Breast epithelium (tissue), 4 donors: ENCODE results near the gene DOLPP1. TPM values are rescaled to one million over a fixed set of nuclear protein-coding genes. Genes with fewer than 3 reads are reported as not detected.

Experiments
- DNase-seq, 2 donors: peaks; one replicate each; pipeline ENCODE4 v3.0.0-alpha.2; 2019; ENCODE audit warnings: low spot score in 2 of 2
- H3K27ac ChIP-seq, 2 donors: fragments of 200-600 bp; sonication (generic) in 1 of 2; one replicate each; pipeline ENCODE4 v1.5.1; 2016 to 2019; ENCODE audit warnings: mild to moderate bottlenecking in 1 of 2
- H3K27me3 ChIP-seq, 2 donors: fragments of 200-600 bp; sonication (generic) in 1 of 2; one replicate each; pipeline versions ENCODE4 v1.5.1 to v1.6.0; 2017 to 2019; ENCODE audit warnings: control low read depth in 1 of 2, mild to moderate bottlenecking in 1 of 2
- H3K36me3 ChIP-seq: fragments of 200-600 bp; one replicate; pipeline ENCODE4 v1.5.1; 2019
- H3K4me1 ChIP-seq, 2 donors: fragments of 200-600 bp; sonication (generic); one replicate each; pipeline ENCODE4 v1.5.1; 2016 to 2019; ENCODE audit warnings: control low read depth in 1 of 2
- H3K4me3 ChIP-seq, 3 donors: fragments of 200-600 bp; sonication (generic); 1 replicate in 2 of 3; 2 replicates in 1 of 3; pipeline ENCODE4 v1.5.1; 2016 to 2019; ENCODE audit warnings: mild to moderate bottlenecking in 3 of 3, moderate library complexity in 2 of 3
- H3K9me3 ChIP-seq, 2 donors: fragments of 200-600 bp; sonication (generic) in 1 of 2; one replicate each; pipeline ENCODE4 v1.5.1; 2016 to 2019; ENCODE audit warnings: control low read depth in 1 of 2
- POLR2A ChIP-seq: fragments of 450-650 bp; IDR thresholded peaks from one replicate; pipeline ENCODE4 v1.6.1; 2016; ENCODE audit warnings: antibody characterized with exemption, mild to moderate bottlenecking, moderate library complexity
- POLR2AphosphoS5 ChIP-seq, 3 donors: sonication (generic); formaldehyde crosslinking; IDR thresholded peaks; one replicate each; pipeline ENCODE4 v1.6.1; 2017; ENCODE audit warnings: antibody characterized with exemption in 3 of 3
- intact Hi-C: fragments of 100-400 bp; cut with DNase I; formaldehyde crosslinking; loops from one replicate; pipeline ENCODE4 v1.15.1; 2023; ENCODE audit warnings: low total_unique reads
- total RNA-seq, 3 donors: library from RNA; depleted of rRNA; stranded (reverse); fragments of >200 nt; gene quantifications; one replicate each; pipeline ENCODE4 v1.1.0, GENCODE V29; 2016
- TF ChIP-seq, protein P1 (sequence below), 3 donors: fragments of 450-650 bp; IDR thresholded peaks; one replicate each; pipeline ENCODE4 v1.5.1; 2016 to 2017; ENCODE audit warnings: antibody characterized with exemption in 3 of 3, mild to moderate bottlenecking in 3 of 3, moderate library complexity in 3 of 3

Gene DOLPP1
- total RNA-seq, 3 donors from 2014 or later = 5.6 to 9.2 (median 8.6) TPM

DNA sequence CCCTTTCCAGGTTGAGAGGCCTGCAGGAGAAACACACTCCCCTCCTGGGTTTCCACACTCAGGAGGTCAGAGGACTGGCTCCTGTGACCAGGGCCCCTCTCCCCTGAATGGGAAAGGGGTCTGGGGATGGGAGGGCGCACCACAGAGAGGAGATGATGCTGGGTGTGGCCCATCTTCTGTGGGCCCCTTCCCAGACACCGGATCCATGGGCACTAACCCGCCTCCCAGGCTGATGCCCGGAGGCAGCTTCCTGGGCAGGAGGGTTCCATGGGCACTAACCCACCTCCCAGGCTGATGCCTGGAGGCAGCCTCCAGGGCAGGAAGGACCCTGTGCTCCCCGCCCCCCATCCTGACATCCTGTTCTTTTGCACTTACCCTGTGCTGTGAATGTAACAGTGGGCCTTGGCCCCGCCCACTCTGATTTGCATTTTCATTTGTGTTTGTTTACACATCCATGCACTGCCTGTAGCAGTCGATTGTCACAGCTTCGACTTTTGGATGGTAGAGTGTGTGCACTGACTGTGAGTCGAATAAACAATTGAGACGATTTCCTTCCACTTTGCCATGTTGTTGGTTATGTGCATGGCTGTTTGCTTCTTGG lies 9.3 kb upstream of the DOLPP1 start:
- Histone ChIP-seq H3K9me3 (no peaks in the 10 kb centered on the region), H3K27me3 (no peaks in the 10 kb centered on the region), H3K36me3 (peaks cover 8% of the 10 kb centered on the region), H3K27ac (no peak overlapping the region), H3K4me3 (no peak overlapping the region), H3K4me1 (no peaks in the 10 kb centered on the region)
- no peak for DNase-seq
- intact Hi-C loops = loop anchor here (5.0 kb wide), 1 partner anchor 1996 kb away; no protein-coding TSS in a partner anchor
- no peak for TF ChIP-seq POLR2AphosphoS5 (IDR thresholded peaks at IDR 0.05)
- TF ChIP-seq, protein P1, sequence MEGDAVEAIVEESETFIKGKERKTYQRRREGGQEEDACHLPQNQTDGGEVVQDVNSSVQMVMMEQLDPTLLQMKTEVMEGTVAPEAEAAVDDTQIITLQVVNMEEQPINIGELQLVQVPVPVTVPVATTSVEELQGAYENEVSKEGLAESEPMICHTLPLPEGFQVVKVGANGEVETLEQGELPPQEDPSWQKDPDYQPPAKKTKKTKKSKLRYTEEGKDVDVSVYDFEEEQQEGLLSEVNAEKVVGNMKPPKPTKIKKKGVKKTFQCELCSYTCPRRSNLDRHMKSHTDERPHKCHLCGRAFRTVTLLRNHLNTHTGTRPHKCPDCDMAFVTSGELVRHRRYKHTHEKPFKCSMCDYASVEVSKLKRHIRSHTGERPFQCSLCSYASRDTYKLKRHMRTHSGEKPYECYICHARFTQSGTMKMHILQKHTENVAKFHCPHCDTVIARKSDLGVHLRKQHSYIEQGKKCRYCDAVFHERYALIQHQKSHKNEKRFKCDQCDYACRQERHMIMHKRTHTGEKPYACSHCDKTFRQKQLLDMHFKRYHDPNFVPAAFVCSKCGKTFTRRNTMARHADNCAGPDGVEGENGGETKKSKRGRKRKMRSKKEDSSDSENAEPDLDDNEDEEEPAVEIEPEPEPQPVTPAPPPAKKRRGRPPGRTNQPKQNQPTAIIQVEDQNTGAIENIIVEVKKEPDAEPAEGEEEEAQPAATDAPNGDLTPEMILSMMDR (IDR thresholded peaks at IDR 0.05) = no peak
- no peak for TF ChIP-seq POLR2A

DNA sequence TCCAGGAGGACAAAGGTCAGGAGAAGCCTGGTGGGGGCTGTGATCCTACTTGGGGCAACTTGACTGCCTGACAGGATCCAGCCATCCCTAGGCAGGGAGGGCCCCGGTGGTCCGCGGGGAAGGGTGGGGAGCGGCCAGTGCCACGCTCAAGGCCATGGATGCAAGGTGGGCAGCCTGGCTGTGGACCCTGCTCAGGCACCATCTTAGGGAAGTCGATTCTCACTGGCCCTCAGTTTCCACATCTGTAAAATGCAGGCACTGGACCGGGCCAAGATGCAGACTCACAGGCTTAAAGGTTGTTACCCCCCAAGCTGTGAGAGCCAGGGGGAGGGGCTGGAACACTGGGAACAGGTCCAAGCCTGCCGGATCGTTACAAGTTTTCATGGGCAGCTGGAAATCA lies 8.7 kb upstream of the DOLPP1 start:
- Histone ChIP-seq H3K4me3 (no peak overlapping the region), H3K9me3 (no peaks in the 10 kb centered on the region), H3K27ac (no peak overlapping the region), H3K4me1 (no peaks in the 10 kb centered on the region), H3K36me3 (peaks cover 7% of the 10 kb centered on the region), H3K27me3 (no peaks in the 10 kb centered on the region)
- intact Hi-C loops = loop anchor here (5.0 kb wide), 1 partner anchor 1995 kb away; no protein-coding TSS in a partner anchor
- TF ChIP-seq, protein P1 (IDR thresholded peaks at IDR 0.05) = no peak
- TF ChIP-seq POLR2A (no peak), POLR2AphosphoS5 (IDR thresholded peaks at IDR 0.05) (no peak)
- no peak for DNase-seq

- intact Hi-C loops = loop anchor here (5.0 kb wide), 1 partner anchor 1994 kb away; no protein-coding TSS in a partner anchor
- no peaks in the 10 kb centered on the region for H3K4me1 ChIP-seq
- TF ChIP-seq, protein P1 (IDR thresholded peaks at IDR 0.05) = no peak
- TF ChIP-seq POLR2A (no peak), POLR2AphosphoS5 (IDR thresholded peaks at IDR 0.05) (no peak)
- H3K9me3 ChIP-seq = no peaks in the 10 kb centered on the region
- no peaks in the 10 kb centered on the region for H3K27me3 ChIP-seq
- no peak for DNase-seq
- H3K27ac ChIP-seq = no peak overlapping the region
- H3K4me3 ChIP-seq = no peak overlapping the region
- H3K36me3 ChIP-seq = no peaks in the 10 kb centered on the region
These were observed 7.5 kb upstream of the DOLPP1 start for GRCh38 chr9:129073404-129073803.

GRCh38 chr9:129074106-129074505 lies 6.8 kb upstream of the DOLPP1 start:
- no peak overlapping the region for H3K4me3 ChIP-seq
- H3K9me3 ChIP-seq = no peaks in the 10 kb centered on the region
- TF ChIP-seq, protein P1 (IDR thresholded peaks at IDR 0.05) = no peak
- TF ChIP-seq POLR2A (no peak), POLR2AphosphoS5 (IDR thresholded peaks at IDR 0.05) (no peak)
- DNase-seq = no peak
- intact Hi-C loops = loop anchor here (5.0 kb wide), 1 partner anchor 1993 kb away; no protein-coding TSS in a partner anchor
- H3K27me3 ChIP-seq = no peaks in the 10 kb centered on the region
- H3K4me1 ChIP-seq = no peaks in the 10 kb centered on the region
- no peaks in the 10 kb centered on the region for H3K36me3 ChIP-seq
- no peak overlapping the region for H3K27ac ChIP-seq

DNA sequence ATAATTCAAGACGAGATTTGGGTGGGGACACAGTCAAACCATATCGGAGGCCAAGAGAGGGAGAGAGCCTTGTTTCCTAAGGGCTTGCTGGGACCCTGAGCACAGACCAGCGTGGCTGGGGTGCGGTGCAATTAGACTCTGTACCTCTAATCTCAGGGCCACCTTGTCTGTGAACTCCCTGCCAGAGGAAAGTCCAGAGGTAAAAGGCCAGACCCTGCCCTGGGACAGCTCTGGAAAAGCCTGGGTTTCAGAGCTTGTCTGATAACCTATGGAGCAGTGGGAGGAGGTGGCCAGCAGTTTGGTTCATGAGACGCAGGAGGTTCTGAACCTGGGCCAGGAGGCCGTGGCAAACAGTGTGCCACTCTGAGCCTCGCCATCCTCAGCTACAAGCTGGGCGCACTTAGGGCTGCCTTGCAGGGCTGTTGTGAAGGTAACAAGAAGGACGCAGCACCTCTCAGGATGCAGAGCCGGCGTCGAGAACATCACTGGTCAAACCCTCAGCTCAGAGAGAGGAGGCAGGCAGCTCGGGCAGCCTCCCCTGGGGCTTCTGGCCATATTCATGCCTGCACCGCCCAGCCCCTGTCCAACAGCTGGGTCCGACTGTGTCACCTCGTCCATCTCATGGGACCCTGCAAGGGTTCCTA lies 4.8 kb upstream of the DOLPP1 start:
- no peak for TF ChIP-seq POLR2A
- no peak for TF ChIP-seq POLR2AphosphoS5 (IDR thresholded peaks at IDR 0.05)
- TF ChIP-seq, protein P1 (IDR thresholded peaks at IDR 0.05) = no peak
- H3K9me3 ChIP-seq = no peaks in the 10 kb centered on the region
- DNase-seq = no peak
- no peaks in the 10 kb centered on the region for H3K36me3 ChIP-seq
- no peaks in the 10 kb centered on the region for H3K4me1 ChIP-seq
- H3K27ac ChIP-seq = no peak overlapping the region
- intact Hi-C loops = no loop called here
- H3K27me3 ChIP-seq = no peaks in the 10 kb centered on the region
- no peak overlapping the region for H3K4me3 ChIP-seq
